Panc1 (cell line): Measurements from ENCODE around the gene TRAF5. TPM values are rescaled to one million over a fixed set of nuclear protein-coding genes. Genes with fewer than 3 reads are reported as not detected.

Experiments used
- ATAC-seq: fragments of 200-7000 bp; cut with Tn5 transposase; 2 replicates; pipeline ENCODE4 v1.9.1; 2020; ENCODE audit warnings: mild to moderate bottlenecking, moderate library complexity
- BruUV-seq: library from RNA; stranded (reverse); fragments of 400-500 nt; replicated peaks from 2 replicates; lab custom pipeline; 2021; lab: Mats Ljungman, UMichigan
- CTCF ChIA-PET: fragments of 300-600 bp; sonication (Branson Sonifier 250); formaldehyde crosslinking; loops from one replicate; lab custom pipeline; 2022; ENCODE audit warnings: antibody characterized with exemption; lab: Charles Lee
- POLR2A ChIA-PET: fragments of 300-600 bp; sonication (Branson Sonifier 250); formaldehyde crosslinking; loops from one replicate; lab custom pipeline; 2022; ENCODE audit warnings: antibody characterized with exemption; lab: Charles Lee
- DNase-seq: peaks from one replicate; pipeline ENCODE4 v3.0.0-alpha.2; 2010; ENCODE audit warnings: low read depth, low spot score
- H3K27ac ChIP-seq: 2 replicates; pipeline ENCODE4 v1.5.1; 2011; ENCODE audit warnings: mild to moderate bottlenecking, low read length, inconsistent platforms
- H3K27me3 ChIP-seq: fragments of 200-500 bp; sonication (Bioruptor generic); 2 replicates; pipeline ENCODE4 v1.6.0; 2014; ENCODE audit warnings: low read length, inconsistent platforms; ENCODE audit not compliant: control insufficient read depth, insufficient read depth
- H3K36me3 ChIP-seq: fragments of 200-500 bp; sonication (Bioruptor generic); 2 replicates; pipeline ENCODE4 v1.5.1; 2014; ENCODE audit warnings: inconsistent platforms, mild to moderate bottlenecking, low read length, moderate library complexity; ENCODE audit not compliant: control insufficient read depth, insufficient read depth
- H3K4me1 ChIP-seq: 2 replicates; pipeline ENCODE4 v1.5.1; 2011; ENCODE audit warnings: inconsistent platforms, mild to moderate bottlenecking, low read length, moderate library complexity; ENCODE audit not compliant: control insufficient read depth, insufficient read depth
- H3K4me3 ChIP-seq, 2 experiments: 2 replicates each; pipeline ENCODE4 v1.5.1; 2011 to 2012; ENCODE audit warnings: low read depth in 2 of 2, low read length in 2 of 2, mild to moderate bottlenecking in 2 of 2, inconsistent platforms in 1 of 2, moderate library complexity in 1 of 2
- H3K9me3 ChIP-seq: fragments of 200-500 bp; sonication (Bioruptor generic); 2 replicates; pipeline ENCODE4 v1.5.1; 2014; ENCODE audit warnings: low read depth, mild to moderate bottlenecking, inconsistent platforms, low read length, moderate library complexity; ENCODE audit not compliant: control insufficient read depth, insufficient read depth
- POLR2AphosphoS5 ChIP-seq: IDR thresholded peaks from 2 replicates; pipeline ENCODE4 v1.6.1; 2012; ENCODE audit warnings: mild to moderate bottlenecking, low read depth, low read length, moderate library complexity
- REST ChIP-seq, 2 experiments: IDR thresholded peaks; 2 replicates each; pipeline ENCODE4 v1.6.1; 2011 to 2012; ENCODE audit warnings: low read depth in 2 of 2, control low read depth in 1 of 2, low read length in 1 of 2, mild to moderate bottlenecking in 1 of 2, moderate library complexity in 1 of 2; ENCODE audit not compliant: insufficient read depth in 1 of 2
- SIN3A ChIP-seq: IDR thresholded peaks from 2 replicates; pipeline ENCODE4 v1.6.1; 2012; ENCODE audit warnings: low read depth, mild to moderate bottlenecking, low read length, moderate library complexity, borderline replicate concordance; ENCODE audit not compliant: insufficient read depth
- TCF7L2 ChIP-seq: IDR thresholded peaks from 2 replicates; pipeline ENCODE4 v1.6.1; 2011; ENCODE audit warnings: mild to moderate bottlenecking, low read depth, low read length, inconsistent platforms
- in situ Hi-C: cut with HindIII; loops from 2 replicates; pipeline ENCODE4 v1.10.0; 2016; ENCODE audit warnings: low sequenced_read_pairs, low pct_unique_long_range_greater_than_20kb
- intact Hi-C: fragments of 100-400 bp; cut with micrococcal nuclease; formaldehyde crosslinking; loops from one replicate; pipeline ENCODE4 v1.10.0; 2022; ENCODE audit not compliant: unreplicated experiment
- total RNA-seq: library from RNA; stranded (reverse); gene quantifications from one replicate; pipeline ENCODE4 v1.2.1, GENCODE V29; 2021; ENCODE audit not compliant: unreplicated experiment
- TF ChIP-seq, protein P1 (sequence below): fragments of 450-650 bp; IDR thresholded peaks from 2 replicates; pipeline ENCODE4 v1.5.1; 2017; ENCODE audit warnings: mild to moderate bottlenecking

TRAF5 gene
- total RNA-seq, 1 experiment from 2014 or later, result 10.5 TPM

GRCh38 chr1:211337430-211338223, 11.0 kb downstream of the TRAF5 start:
- intact Hi-C loops, result no loop called here
- no peak for TF ChIP-seq POLR2AphosphoS5
- no peak for TF ChIP-seq SIN3A
- no peak for TF ChIP-seq TCF7L2
- TF ChIP-seq, protein P1, sequence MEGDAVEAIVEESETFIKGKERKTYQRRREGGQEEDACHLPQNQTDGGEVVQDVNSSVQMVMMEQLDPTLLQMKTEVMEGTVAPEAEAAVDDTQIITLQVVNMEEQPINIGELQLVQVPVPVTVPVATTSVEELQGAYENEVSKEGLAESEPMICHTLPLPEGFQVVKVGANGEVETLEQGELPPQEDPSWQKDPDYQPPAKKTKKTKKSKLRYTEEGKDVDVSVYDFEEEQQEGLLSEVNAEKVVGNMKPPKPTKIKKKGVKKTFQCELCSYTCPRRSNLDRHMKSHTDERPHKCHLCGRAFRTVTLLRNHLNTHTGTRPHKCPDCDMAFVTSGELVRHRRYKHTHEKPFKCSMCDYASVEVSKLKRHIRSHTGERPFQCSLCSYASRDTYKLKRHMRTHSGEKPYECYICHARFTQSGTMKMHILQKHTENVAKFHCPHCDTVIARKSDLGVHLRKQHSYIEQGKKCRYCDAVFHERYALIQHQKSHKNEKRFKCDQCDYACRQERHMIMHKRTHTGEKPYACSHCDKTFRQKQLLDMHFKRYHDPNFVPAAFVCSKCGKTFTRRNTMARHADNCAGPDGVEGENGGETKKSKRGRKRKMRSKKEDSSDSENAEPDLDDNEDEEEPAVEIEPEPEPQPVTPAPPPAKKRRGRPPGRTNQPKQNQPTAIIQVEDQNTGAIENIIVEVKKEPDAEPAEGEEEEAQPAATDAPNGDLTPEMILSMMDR, result no peak
- no peak for TF ChIP-seq REST (IDR thresholded peaks at IDR 0.05; ENCODE audit: insufficient read depth in 1 of 2, low read depth in 2 of 2, low read length in 1 of 2)
- DNase-seq (no peak), ATAC-seq (no peak)
- Histone ChIP-seq H3K27ac (no peak overlapping the region; the same call in 1 of the 2 replicates), H3K4me1 (no peaks in the 10 kb centered on the region), H3K27me3 (no peaks in the 10 kb centered on the region), H3K9me3 (no peaks in the 10 kb centered on the region), H3K4me3 (no peak overlapping the region), H3K36me3 (no peaks in the 10 kb centered on the region)
- in situ Hi-C loops, result no loop called here
- POLR2A ChIA-PET, result no interaction called here
- no TSS peak for BruUV-seq
- CTCF ChIA-PET, result no interaction called here

DNA sequence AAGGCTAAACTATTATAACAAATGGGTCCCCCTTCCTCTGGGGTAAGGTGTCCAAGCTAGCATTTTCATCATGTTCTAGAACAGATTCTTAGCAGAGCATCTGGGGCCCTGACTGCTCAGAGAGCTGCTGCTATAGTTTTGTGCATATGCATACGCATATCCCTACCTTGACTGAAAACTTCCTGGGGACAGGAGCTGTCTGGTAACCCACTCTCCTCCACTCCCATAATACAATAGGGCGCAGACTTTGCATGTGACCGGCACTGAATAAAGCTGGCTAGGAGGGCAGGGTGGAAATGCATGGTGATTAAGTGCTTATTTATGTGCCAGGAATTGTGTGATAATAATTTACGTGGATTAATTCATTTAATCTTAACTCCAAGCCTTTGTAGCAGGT, 11.6 kb downstream of the TRAF5 start:
- BruUV-seq, result no TSS peak
- POLR2A ChIA-PET, result no interaction called here
- in situ Hi-C loops, result no loop called here
- no peaks in the 10 kb centered on the region for H3K27me3 ChIP-seq
- TF ChIP-seq, protein P1, result no peak
- no peak for TF ChIP-seq REST (IDR thresholded peaks at IDR 0.05; ENCODE audit: insufficient read depth in 1 of 2, low read depth in 2 of 2, low read length in 1 of 2)
- TF ChIP-seq SIN3A, result no peak
- no peak for TF ChIP-seq TCF7L2
- no peaks in the 10 kb centered on the region for H3K9me3 ChIP-seq
- H3K4me3 ChIP-seq, result no peak overlapping the region
- intact Hi-C loops, result no loop called here
- no peaks in the 10 kb centered on the region for H3K4me1 ChIP-seq
- CTCF ChIA-PET, result no interaction called here
- no peaks in the 10 kb centered on the region for H3K36me3 ChIP-seq
- no peak for ATAC-seq
- no peak for DNase-seq
- H3K27ac ChIP-seq, result no peak overlapping the region
